ENCODE measurements around the gene C2CD2. TPM values are rescaled to one million over a fixed set of nuclear protein-coding genes. Genes with fewer than 3 reads are reported as not detected.

Gene C2CD2
- total and polyA plus RNA-seq, 2 of the 8 experiments (the other 6 are each of a cell fraction or from before 2014, with no cell fraction given), result 10.4 to 13.0 TPM

DNA sequence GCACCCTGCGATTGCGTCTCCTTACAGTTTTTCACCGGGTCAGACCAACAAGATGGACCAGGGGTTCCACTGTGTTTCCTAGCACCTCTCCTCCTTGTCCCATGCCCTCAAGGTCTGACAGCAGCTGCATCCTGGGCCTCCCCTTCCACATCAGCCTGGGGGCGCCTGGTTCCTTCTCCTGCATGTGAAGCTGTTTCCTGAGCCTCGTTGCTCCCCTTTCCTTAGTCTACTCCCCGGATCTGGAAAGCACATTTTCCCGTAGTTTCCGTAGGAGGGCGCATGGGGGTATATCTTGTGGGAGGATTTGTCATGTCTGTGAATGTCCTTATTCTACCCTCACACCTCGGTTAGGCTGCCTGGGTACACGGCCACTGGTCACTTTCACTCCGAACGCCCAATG lies 80.8 kb downstream of the C2CD2 start:
- H4K5ac ChIP-seq (ENCODE audit: insufficient read length, low read depth, low read length), result no peak overlapping the region
- 76% methylated on average over 13 of the region's 13 CpGs; no CpG with 5 or more reads in 1 of the 2 experiments for WGBS, 2 experiments (ENCODE audit: extremely low coverage in 1 of 2, insufficient coverage in 1 of 2, insufficient read length in 1 of 2, insufficient replicate concordance in 2 of 2, low coverage in 1 of 2, low lambda C conversion rate in 2 of 2, missing lambda C conversion rate in 1 of 2)
- H3K27me3 ChIP-seq (replicated peaks in 1 of 4; ENCODE audit: control insufficient read depth in 3 of 4, extremely low read depth in 1 of 4, insufficient read depth in 3 of 4, low read length in 3 of 4), result no peaks in the 10 kb centered on the region
- peaks cover 0 to 37% of the 10 kb centered on the region in 2 experiments; a peak in 2 of 4 replicates for H3K79me2 ChIP-seq (ENCODE audit: control insufficient read depth in 1 of 2, insufficient read depth in 2 of 2, low read length in 2 of 2)
- H4K91ac ChIP-seq (replicated peaks; ENCODE audit: insufficient read length, low read length), result no peak overlapping the region
- no peaks in the 10 kb centered on the region for H3K23me2 ChIP-seq (ENCODE audit: low read depth, low read length)
- no peak overlapping the region for H3K4ac ChIP-seq (replicated peaks; ENCODE audit: insufficient read length, low read depth, low read length)
- no peak overlapping the region for H3K4me3 ChIP-seq (ENCODE audit: extremely low read depth in 1 of 4, insufficient read depth in 2 of 4, low read depth in 3 of 4, low read length in 4 of 4)
- CTCF ChIA-PET (ENCODE audit: partially characterized antibody), result interaction anchor here (0.6 to 2.8 kb wide), 8 partner anchors 10 to 252 kb away, joined by 3 to 9 read pairs (median 4); no protein-coding TSS in a partner anchor
- no peak overlapping the region for H2BK5ac ChIP-seq (ENCODE audit: low read depth, low read length)
- H3K4me2 ChIP-seq (ENCODE audit: insufficient read depth in 1 of 2, low read depth in 2 of 2, low read length in 2 of 2), result no peak overlapping the region
- POLR2A ChIA-PET (ENCODE audit: partially characterized antibody), result interaction anchor here (1.0 kb wide), 1 partner anchor 11 kb away, joined by 3 read pairs; no protein-coding TSS in a partner anchor
- H2BK20ac ChIP-seq (ENCODE audit: low read length), result no peak overlapping the region
- DNase-seq (ENCODE audit: low read depth in 1 of 2, low spot score in 2 of 2) (no peak), FAIRE-seq (no peak)
- no peaks in the 10 kb centered on the region for H3K9me3 ChIP-seq (ENCODE audit: insufficient read depth in 2 of 2, low read depth in 1 of 2, low read length in 1 of 2)
- peaks cover 0 to 7% of the 10 kb centered on the region in 2 experiments for H4K20me1 ChIP-seq (replicated peaks in 1 of 2; ENCODE audit: control insufficient read depth in 1 of 2, insufficient read depth in 2 of 2, low read length in 2 of 2)
- H3K18ac ChIP-seq (ENCODE audit: extremely low read depth, low read length), result no peak overlapping the region
- H2BK12ac ChIP-seq (ENCODE audit: low read depth, low read length), result no peak overlapping the region
- H3K14ac ChIP-seq (ENCODE audit: insufficient read length), result no peak overlapping the region
- H3K79me1 ChIP-seq (ENCODE audit: low read depth, low read length), result peaks cover 9% of the 10 kb centered on the region; the same call in 1 of the 2 replicates
- no peak overlapping the region for H3K27ac ChIP-seq (ENCODE audit: low read depth, low read length)
- H4K8ac ChIP-seq (ENCODE audit: extremely low read depth, insufficient read depth, low read length), result peak overlapping the region; percentile 29; the same call in 1 of the 2 replicates
- H3K9ac ChIP-seq (replicated peaks in 1 of 4; ENCODE audit: extremely low read depth in 1 of 4, low read depth in 3 of 4, low read length in 3 of 4), result no peak overlapping the region
- H2BK15ac ChIP-seq (ENCODE audit: low read length), result no peak overlapping the region
- no peak overlapping the region for H2AFZ ChIP-seq (ENCODE audit: low read length)
- no peaks in the 10 kb centered on the region for H3K36me3 ChIP-seq (ENCODE audit: control insufficient read depth in 2 of 4, insufficient read depth in 4 of 4, low read length in 3 of 4)
- no peak overlapping the region for H2AK5ac ChIP-seq (ENCODE audit: low read depth, low read length)
- no peak overlapping the region for H2BK120ac ChIP-seq (replicated peaks; ENCODE audit: low read depth, low read length)
- H3K23ac ChIP-seq (ENCODE audit: insufficient read length), result no peak overlapping the region
- H3K4me1 ChIP-seq (replicated peaks in 1 of 4; ENCODE audit: control insufficient read depth in 3 of 4, insufficient read depth in 4 of 4, low read length in 3 of 4), result peaks cover 0 to 8% (median 0%) of the 10 kb centered on the region in 4 experiments; a peak in 4 of 7 replicates
- no peak overlapping the region for H3K56ac ChIP-seq (replicated peaks; ENCODE audit: insufficient read length, low read depth, low read length)
- TF ChIP-seq, protein P1, sequence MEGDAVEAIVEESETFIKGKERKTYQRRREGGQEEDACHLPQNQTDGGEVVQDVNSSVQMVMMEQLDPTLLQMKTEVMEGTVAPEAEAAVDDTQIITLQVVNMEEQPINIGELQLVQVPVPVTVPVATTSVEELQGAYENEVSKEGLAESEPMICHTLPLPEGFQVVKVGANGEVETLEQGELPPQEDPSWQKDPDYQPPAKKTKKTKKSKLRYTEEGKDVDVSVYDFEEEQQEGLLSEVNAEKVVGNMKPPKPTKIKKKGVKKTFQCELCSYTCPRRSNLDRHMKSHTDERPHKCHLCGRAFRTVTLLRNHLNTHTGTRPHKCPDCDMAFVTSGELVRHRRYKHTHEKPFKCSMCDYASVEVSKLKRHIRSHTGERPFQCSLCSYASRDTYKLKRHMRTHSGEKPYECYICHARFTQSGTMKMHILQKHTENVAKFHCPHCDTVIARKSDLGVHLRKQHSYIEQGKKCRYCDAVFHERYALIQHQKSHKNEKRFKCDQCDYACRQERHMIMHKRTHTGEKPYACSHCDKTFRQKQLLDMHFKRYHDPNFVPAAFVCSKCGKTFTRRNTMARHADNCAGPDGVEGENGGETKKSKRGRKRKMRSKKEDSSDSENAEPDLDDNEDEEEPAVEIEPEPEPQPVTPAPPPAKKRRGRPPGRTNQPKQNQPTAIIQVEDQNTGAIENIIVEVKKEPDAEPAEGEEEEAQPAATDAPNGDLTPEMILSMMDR (IDR thresholded peaks at IDR 0.05; ENCODE audit: control extremely low read depth in 1 of 3, insufficient read depth in 1 of 3, low read depth in 1 of 3, low read length in 3 of 3), result peak in 2 of 3 experiments; percentile 21 to 38; a peak in 3 of 4 replicates
- TF ChIP-seq, protein P2, sequence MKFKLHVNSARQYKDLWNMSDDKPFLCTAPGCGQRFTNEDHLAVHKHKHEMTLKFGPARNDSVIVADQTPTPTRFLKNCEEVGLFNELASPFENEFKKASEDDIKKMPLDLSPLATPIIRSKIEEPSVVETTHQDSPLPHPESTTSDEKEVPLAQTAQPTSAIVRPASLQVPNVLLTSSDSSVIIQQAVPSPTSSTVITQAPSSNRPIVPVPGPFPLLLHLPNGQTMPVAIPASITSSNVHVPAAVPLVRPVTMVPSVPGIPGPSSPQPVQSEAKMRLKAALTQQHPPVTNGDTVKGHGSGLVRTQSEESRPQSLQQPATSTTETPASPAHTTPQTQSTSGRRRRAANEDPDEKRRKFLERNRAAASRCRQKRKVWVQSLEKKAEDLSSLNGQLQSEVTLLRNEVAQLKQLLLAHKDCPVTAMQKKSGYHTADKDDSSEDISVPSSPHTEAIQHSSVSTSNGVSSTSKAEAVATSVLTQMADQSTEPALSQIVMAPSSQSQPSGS (IDR thresholded peaks at IDR 0.05; ENCODE audit: low read length), result no peak
- TF ChIP-seq JUN (IDR thresholded peaks at IDR 0.05; ENCODE audit: low read depth, low read length) (no peak), MAFK (IDR thresholded peaks at IDR 0.05; ENCODE audit: low read depth, low read length) (no peak), RAD21 (IDR thresholded peaks at IDR 0.05 in 1 of 2, conservative IDR thresholded peaks at IDR 0.05 in 1 of 2; ENCODE audit: low read depth in 2 of 2, low read length in 2 of 2) (peak; percentile 39 to 53)
